Uterus (tissue), 2 donors: ENCODE data around the gene PARP6.

Experiments used
- POLR2A ChIP-seq, 2 donors: fragments of 450-650 bp; IDR thresholded peaks; one replicate each; pipeline ENCODE4 v1.6.1; 2016; ENCODE audit warnings: antibody characterized with exemption in 2 of 2, mild to moderate bottlenecking in 1 of 2, moderate library complexity in 1 of 2
- TF ChIP-seq, protein P1 (sequence below), 4 experiments: fragments of 200-600 bp in 2 of 4; fragments of 450-650 bp in 2 of 4; sonication (generic) in 2 of 4; IDR thresholded peaks; one replicate each; pipeline ENCODE4 v1.5.1; 2016 to 2019; ENCODE audit warnings: antibody characterized with exemption in 4 of 4, mild to moderate bottlenecking in 2 of 4, moderate library complexity in 1 of 4

DNA sequence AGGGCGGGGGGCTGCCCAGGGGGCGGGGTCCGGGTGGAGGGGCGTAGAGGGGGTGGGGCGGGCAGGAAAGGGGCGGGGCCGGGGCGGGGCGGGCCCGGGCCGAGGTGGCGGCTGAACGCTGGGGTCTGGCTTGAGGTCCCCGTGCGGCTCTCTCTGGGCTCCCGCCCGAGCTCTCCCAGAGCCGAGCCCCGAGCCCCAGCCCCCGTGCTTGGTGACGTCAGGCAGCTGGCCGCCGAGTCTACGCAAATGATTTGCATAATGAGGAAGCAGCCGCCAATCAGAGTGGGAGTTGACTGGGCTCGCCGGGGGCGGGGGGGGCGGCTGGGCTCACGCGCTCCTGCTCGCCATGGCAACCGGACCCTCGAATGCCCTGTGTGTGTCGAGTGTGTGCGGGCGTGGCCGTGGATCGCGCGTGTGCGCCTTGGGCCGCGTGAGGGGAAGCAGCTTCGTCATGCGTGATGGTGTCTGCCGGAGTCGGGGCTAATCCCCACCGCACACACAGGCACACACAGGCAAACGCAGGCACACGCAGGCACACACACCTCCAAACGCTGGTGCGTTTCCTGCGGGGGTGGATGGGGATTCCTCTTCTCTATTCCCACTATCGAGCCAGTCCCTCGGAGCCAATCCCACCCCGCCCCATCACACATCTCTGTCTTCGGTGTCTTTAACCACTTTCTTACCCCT is 47.8 kb upstream of the PARP6 start, which contains the start of gene CELF6:
- TF ChIP-seq POLR2A (IDR thresholded peaks at IDR 0.05) = no peak
- TF ChIP-seq, protein P1, sequence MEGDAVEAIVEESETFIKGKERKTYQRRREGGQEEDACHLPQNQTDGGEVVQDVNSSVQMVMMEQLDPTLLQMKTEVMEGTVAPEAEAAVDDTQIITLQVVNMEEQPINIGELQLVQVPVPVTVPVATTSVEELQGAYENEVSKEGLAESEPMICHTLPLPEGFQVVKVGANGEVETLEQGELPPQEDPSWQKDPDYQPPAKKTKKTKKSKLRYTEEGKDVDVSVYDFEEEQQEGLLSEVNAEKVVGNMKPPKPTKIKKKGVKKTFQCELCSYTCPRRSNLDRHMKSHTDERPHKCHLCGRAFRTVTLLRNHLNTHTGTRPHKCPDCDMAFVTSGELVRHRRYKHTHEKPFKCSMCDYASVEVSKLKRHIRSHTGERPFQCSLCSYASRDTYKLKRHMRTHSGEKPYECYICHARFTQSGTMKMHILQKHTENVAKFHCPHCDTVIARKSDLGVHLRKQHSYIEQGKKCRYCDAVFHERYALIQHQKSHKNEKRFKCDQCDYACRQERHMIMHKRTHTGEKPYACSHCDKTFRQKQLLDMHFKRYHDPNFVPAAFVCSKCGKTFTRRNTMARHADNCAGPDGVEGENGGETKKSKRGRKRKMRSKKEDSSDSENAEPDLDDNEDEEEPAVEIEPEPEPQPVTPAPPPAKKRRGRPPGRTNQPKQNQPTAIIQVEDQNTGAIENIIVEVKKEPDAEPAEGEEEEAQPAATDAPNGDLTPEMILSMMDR (IDR thresholded peaks at IDR 0.05) = no peak
